HG02852 (cell line): Measurements from ENCODE around the gene SETD6.
"Not testable (repeated sequence)": the region's sequence is repeated elsewhere in the genome, so short reads cannot be mapped to it uniquely, and the experiment has no call there.

Experiments
- ATAC-seq: cut with Tn5 transposase; IDR thresholded peaks from one replicate; pipeline ENCODE4 v1.9.1; 2021; ENCODE audit warnings: mild to moderate bottlenecking, moderate library complexity; ENCODE audit not compliant: unreplicated experiment

The SETD6 gene

GRCh38 chr16:58535100-58535499 is 19.8 kb downstream of the SETD6 start:
- ATAC-seq = no peak

GRCh38 chr16:58536278-58536677 is 21.0 kb downstream of the SETD6 start:
- no peak for ATAC-seq

GRCh38 chr16:58537124-58537906 is 22.0 kb downstream of the SETD6 start:
- no peak for ATAC-seq

GRCh38 chr16:58541711-58542110 is 26.4 kb downstream of the SETD6 start:
- no peak for ATAC-seq

- no peak for ATAC-seq
These were observed 27.0 kb downstream of the SETD6 start for GRCh38 chr16:58542291-58542690.

GRCh38 chr16:58543685-58544084 is 28.4 kb downstream of the SETD6 start:
- no peak for ATAC-seq

GRCh38 chr16:58548378-58548777 is 33.1 kb downstream of the SETD6 start:
- no peak for ATAC-seq

- no peak for ATAC-seq
These were observed 36.2 kb downstream of the SETD6 start for GRCh38 chr16:58551496-58551895.

- no peak for ATAC-seq
These were observed 41.4 kb downstream of the SETD6 start for GRCh38 chr16:58556678-58557077.

GRCh38 chr16:58563235-58563634 is 47.9 kb downstream of the SETD6 start:
- no peak for ATAC-seq

GRCh38 chr16:58563775-58564174 is 48.5 kb downstream of the SETD6 start:
- no peak for ATAC-seq

- not testable (repeated sequence) for ATAC-seq
These were observed 50.4 kb downstream of the SETD6 start for GRCh38 chr16:58565697-58566096.
